ENCODE results near the gene ITSN2. TPM values are rescaled to one million over a fixed set of nuclear protein-coding genes. Genes with fewer than 3 reads are reported as not detected.

ITSN2 gene
- polyA plus RNA-seq, 10 donors, result 14.4 to 23.3 (median 19.7) TPM

DNA sequence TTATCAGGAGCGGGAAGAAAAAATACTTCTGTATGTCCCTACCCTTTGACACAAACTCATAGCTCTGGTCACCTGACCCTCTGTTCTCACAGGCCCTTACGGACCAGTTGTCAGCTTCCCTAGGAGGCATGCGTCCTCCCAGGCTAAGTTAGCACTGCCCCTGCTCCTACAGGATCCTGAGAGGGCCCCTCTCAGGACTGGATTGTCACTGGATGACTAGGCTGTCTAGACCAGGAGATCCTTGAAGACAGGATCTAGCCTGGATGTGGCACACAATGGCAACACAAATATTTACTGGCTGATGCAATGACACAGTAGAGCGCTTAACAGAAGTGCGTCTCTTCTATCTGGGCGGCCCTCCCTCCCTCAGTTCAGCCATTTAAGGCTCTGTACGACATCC lies 177.8 kb downstream of the ITSN2 start:
- no peak for DNase-seq

DNA sequence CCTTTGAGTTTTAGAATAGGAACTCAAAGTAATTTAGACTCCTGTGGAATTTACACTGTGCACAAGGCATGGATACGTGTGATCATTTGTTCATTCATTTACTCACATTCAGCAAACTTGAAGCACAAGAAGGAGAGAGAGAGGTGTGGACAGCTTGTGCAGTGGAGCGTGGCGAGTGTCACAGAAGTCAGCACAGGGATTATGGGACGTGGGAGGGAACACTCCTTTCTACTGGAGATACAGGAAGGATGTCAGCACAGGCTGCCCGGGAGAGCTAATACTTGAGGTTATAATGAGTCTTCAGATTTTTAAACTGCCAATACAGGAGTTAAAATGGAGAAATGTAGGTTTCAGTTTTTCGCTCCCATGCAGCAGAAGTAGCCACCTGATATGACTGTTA lies 178.5 kb downstream of the ITSN2 start:
- DNase-seq, result no peak

DNA sequence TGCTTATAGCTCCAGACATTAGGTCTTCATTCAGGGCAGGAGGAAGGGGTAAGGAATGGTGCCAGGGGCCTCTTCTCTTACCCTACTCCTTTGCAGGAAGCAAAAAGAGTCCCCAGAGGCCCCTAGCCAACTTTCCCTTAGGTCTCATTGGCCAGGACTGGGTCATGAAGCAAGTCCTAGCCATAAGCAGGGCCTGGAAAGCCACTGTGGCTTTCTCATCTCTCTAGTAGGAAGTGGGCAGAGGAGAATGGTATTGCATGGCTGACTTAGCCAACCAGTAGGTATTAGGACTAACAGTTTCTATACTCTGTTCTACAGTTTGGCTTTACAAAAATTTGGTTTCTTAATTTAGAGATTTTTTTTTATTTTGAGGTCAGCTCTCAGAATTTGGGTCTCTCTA lies 180.7 kb downstream of the ITSN2 start:
- DNase-seq, result no peak

DNA sequence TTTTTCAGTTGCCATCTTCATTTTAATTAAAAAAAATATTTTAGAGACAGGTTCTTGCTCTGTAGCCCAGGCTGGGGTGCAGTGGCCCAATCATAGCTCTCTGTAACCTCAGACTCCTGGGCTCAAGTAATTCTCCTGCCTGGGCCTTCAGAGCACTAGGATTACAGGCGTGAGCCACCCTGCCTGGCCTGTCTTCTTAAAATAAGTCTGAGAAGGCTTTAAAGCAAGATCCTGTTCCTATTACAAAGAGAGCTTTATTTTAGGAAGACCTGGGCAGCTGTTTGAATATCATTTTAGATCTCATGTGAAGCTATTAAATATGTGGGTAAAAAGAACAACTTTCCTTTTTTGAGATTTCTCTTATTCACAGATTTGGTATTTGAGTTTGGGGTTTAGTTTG lies 184.0 kb downstream of the ITSN2 start:
- no peak for DNase-seq

DNA sequence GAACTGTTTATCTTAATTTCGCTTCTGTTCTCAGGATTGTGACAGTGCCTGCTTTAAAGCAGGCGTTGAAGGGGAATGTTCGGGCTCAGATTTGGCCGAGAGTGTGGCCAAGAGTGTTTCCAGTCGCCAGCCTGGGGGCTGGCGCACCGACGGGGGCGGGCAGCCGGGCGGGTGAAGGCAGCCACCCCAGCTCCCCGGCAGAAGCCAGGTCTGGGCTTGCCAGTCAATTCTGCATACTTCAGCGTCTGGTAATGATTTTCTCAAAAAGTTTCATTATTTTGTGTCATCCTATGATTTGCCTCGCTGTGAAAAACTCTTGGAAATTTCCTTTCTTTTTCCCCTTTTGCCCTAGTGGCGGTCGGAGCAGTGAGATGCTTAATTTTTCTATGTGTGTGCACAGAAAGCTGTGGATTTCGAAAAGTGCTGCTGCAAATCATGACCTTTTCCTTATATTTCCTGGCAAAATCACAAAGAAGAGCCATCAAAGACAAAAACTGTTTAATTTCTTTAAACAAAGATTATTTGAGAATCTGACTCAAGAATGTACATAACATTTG lies 184.6 kb downstream of the ITSN2 start:
- DNase-seq, result no peak

DNA sequence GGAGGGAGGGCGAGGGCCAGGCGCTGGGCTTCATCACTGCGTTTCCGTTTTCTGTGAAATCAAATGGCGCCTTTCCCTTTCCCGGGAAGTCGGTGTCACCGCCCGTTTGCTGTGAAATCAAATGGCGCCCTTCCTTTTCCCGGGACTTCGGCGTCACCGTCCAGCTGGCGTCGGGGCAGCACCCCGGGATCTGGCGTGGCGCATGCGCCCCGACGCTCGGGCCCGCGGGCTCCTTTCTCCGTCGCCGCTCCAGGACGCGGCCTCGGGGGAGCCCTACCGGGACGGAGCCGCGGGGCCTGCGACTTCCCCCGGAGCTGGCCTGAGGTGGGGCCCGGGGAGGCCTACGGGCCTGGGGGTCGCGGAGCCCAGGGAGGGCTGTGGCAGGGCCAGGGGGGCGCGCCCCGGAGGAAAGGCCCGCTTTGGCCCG lies 185.5 kb downstream of the ITSN2 start, which contains the start of gene FAM228A:
TSS of gene FAM228A (plus strand) at position 203 of the 427 bp plus-strand sequence. CDS start 428 bp downstream, outside the sequence.
- DNase-seq, result peak in 1 of 3 donors; percentile 12

DNA sequence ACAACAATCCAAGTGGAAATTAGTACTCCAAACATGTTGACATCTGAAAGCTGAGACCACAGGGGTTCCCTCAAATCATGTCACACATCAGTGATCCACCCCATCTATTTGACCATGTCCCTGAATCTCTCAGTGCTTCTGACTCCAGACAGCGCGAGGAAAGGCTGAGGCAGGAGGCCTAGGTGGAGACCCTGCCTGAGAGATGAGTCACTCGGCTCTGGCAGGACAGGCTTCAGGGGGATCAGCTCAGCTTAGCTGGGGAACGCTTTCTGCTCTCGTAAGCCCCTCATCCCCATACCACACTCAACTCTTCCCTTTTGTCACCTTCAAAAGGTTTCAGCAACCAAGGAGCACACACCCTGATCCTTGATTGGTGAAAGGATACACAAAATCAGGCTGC lies 191.3 kb downstream of the ITSN2 start:
- no peak for DNase-seq

DNA sequence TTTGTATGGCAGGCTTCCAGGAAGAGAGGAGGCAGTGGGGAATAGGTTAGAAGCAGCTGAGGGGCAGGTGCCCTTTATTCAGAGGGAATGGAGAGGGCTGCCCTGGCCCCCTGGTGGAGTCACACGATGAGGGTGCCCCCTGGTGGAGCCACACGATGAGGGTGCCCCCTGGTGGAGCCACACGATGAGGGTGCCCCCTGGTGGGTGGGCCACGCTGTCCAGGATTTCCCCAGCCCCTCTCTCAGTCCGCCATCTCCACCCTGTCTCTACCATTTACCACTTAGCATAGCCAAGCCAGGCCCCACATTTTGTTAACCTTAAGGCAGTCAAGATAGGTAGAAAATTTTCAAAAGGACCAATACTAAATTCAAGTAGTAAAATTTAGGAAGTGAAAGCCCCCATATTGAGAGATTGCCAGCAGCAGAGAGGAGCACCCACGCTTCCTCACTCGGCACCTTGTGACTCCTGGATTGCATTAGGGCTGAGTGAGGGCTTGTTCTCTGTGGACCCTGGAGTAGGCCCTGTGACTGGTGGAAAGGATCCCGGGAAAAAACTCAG lies 195.8 kb downstream of the ITSN2 start:
- no peak for DNase-seq

DNA sequence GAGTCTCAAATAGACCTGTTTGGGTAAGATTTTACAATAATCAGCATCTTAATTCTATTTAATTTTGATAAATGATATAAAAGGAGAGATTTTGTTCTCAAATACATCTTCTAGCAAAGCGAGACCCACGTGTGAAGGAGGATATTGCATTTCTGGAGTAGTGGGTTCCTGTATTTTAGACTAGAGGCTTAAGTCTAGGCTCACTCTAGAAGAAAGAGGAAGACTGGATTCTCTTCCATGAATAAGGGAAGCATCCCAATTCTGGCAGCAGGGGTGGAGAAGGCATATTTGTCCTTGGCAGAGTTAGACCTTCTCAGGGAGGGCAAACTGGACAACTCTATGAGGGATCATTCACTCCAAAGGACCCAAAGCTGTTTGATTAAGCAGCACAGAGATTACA lies 196.7 kb downstream of the ITSN2 start:
- DNase-seq, result no peak

DNA sequence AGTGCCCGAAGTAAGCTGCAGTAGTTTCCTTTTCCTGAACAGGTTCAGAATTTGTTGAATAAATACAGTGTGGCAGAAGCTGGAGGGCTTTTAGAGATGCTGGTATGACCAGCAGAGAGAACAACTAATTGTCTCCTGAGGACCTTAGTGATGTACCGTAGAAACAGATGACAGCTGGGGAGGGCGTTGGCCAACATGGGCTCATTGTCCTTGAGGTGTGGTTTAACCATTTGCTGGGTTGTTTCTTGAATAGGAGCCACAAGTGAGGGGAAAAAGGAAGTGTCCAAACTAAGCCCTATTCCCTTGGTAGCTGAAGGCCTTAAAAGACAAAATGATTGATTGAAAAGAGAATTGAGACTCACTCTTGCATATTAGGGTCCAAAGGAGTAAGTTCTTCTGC lies 197.2 kb downstream of the ITSN2 start:
- no peak for DNase-seq

DNA sequence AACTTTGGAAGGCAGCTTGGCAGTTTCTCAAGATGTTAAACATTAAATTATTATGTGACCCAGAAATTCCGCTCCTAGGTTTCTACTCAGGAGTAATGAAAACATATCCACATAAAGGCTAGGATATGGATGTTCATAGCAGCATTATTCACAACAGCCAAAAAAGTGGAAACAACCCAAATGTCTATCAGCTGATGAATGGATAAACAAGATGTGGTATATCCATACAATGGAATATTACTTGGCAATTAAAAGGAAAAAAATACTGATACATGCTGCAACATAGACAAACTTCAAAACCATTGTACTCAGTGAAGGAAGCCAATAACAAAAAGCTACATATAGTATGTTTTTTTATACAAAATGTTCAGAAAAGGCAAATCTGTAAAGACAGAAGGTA lies 197.8 kb downstream of the ITSN2 start:
- DNase-seq, result no peak

DNA sequence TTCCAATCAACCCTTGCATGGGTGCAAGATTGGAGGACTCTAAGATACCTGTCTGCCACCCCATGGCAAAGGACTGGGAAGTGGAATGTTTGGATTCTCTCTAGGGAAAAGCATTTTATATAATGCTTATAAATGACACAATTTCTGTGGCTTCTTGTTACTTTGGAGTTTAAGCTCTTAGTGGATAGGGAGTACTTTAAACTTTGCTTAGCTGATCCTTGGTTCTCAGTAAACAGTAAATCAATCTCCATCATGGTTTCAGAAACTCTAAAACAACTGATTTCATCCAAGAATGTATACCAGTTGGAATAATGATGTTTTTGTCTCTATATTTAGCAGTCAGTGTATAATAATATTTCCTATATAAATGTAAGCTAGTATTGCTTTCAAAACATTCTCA lies 199.6 kb downstream of the ITSN2 start:
- no peak for DNase-seq

DNA sequence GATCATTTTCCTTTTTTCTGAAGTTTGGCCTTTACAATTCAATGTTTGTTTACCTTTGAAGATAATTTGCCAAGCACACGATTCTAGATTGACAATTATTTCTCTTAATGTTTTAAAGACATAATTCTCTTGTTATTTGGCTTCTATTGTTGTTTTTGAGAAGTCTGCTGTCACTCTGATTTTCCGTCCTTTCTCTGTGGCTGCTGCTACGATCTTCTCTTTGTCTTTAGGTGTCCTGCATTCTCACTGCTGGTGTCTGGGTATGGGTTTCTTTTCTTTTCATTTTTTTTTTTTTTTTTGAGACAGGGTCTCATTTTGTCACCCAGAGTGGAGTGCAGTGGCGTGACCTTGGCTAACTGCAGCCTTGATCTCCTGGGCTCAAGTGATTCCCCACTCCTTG lies 200.6 kb downstream of the ITSN2 start:
- no peak for DNase-seq

DNA sequence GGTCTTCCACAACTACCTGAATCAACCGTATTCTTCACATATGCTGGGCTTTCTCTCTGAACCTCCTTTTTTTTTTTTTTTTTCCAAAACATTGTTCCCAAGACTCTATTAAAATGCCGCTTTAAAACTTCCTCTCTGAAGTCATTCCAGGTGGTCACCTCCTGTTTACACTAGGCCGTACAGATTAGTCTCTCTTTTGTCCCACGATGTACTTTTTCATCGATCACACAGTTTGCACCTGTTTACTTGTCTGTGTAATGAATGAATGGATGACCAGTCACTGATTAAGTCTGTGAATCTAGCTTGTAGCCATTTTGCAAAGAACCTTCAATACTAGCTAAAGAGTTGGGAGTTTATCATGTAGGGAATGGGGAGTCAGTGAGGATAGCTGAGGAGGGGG lies 202.2 kb downstream of the ITSN2 start:
- DNase-seq, result no peak

DNA sequence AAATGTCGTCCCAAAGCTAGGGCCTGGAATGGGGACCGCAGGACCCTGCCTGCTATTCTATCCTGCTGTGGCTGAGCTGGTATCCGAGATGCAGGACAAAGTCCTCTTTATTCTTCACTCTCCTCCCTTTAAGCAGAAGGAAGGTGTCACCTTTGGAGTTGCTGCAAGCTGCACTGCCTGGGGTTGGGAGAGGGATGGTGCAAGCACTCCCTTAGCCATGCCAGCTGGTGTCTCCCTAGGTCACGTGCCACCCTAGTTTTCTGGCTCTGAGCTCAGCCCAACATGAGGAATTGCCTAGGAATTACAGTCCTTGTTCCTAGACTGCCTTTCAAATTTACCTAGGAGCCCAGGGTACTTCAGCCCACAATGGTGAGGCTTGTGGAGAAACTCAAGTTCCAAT lies 206.9 kb downstream of the ITSN2 start:
- no peak for DNase-seq

Other genes starting within 250 kb of the ITSN2 start
- gene PFN4, start 237.2 kb downstream of the ITSN2 start, polyA plus RNA-seq (ENCODE audit: insufficient read length in 10 of 10), result 1 to 10 TPM; 1.1 to 2.2 (median 1.4) TPM
- 10 to 100 TPM; 11.3 to 26.8 (median 13.7) TPM for gene FAM228B, start 237.1 kb downstream of the ITSN2 start, polyA plus RNA-seq (ENCODE audit: insufficient read length in 10 of 10)
- under 1 TPM; 0.11 to 0.52 (median 0.34) TPM for gene FAM228A, start 185.5 kb downstream of the ITSN2 start, polyA plus RNA-seq (ENCODE audit: insufficient read length in 10 of 10)
- gene NCOA1, start 130.7 kb upstream of the ITSN2 start, polyA plus RNA-seq (ENCODE audit: insufficient read length in 10 of 10), result 100 to 1,000 TPM in 5 of 10 donors, 10 to 100 TPM in 5; 73.9 to 135 (median 105) TPM

Data from muscle of back (tissue), 11 donors.